Measurements from ENCODE around the gene SHROOM3.
"Not testable (repeated sequence)": the region's sequence is repeated elsewhere in the genome, so short reads cannot be mapped to it uniquely, and the experiment has no call there.

SHROOM3 gene

DNA sequence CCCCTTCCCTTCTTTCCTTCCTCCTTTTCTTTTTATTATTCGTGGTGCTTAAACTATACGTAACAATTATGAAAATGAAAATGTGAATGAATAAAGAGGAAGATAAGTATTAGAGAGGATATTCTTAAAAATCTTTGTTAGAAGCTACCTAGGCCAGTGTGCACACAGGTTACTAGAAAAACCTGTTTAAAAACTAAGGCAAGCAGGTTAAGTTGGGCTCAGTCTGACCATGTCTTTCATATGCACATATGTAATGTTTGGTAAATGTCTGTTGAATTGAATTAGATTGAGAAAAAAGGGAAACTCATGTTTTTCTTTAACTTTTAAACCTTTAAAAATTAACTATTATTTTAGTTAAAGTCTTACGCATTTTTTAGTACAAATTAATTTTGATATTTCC, 7.8 kb downstream of the SHROOM3 start:
- FAIRE-seq, result no peak
- no peak for DNase-seq (ENCODE audit: extremely low spot score, insufficient read length, low read depth)

DNA sequence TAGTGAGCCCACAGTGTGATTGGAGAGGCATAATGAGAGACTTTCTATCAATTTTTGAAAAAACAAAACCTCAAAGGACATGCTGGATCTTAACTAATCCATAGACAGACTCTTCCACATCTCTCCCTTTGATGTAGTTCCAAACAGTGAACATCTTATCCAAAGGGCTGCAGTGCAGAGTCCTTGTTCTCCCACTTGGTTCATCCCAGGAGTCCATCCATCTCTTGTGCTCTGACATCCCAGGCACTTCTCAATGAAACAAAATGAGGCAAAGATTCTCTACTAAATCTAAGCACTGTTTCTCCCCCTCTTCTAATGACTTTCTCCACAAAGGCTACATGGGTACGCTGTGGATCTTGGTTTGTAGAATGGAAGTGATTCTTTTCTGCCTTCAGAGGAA, 8.3 kb downstream of the SHROOM3 start:
- FAIRE-seq, result no peak
- DNase-seq (ENCODE audit: extremely low spot score, insufficient read length, low read depth), result no peak

DNA sequence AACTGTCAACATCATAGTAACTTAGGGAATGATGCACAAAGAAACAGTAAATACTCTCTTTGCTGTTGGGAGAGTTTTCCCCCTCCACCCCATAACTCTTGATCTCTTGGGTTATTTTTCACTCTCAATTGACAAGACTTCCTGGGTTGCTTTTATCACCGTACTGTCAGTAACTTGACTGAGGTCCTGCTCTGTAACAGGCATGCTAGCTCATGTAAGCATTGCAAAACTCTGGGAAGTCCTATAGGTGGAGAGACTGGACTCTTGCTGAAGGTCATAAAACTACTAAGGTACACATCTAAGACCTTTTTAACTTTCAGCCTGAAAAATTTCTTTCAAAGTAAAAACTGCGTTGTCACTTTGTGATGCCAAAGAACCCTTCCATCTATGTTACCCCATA, 10.9 kb downstream of the SHROOM3 start:
- DNase-seq (ENCODE audit: extremely low spot score, insufficient read length, low read depth), result no peak
- no peak for FAIRE-seq

DNA sequence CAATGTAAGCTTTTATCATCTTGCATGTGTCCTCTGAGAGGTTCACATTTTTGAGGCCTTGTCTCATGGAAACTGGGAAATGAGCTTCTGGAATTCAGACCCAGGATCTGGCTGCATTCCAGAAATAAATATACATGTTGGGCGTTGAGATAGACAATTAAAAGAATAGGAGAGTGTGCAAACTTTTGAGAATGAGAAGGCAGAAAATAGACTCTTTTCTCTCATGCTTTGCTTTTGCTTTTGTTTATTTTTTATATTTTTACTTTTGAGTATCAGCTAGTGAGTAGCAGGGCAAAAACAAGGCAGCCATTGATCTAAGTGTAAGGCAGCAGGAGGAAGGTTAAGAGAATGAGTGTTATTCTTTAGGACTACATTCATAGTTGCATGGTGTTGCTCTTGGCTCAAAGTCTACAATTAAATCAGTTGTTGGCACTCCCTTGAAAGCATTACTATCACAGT, 12.4 kb downstream of the SHROOM3 start:
- no peak for DNase-seq (ENCODE audit: extremely low spot score, insufficient read length, low read depth)
- FAIRE-seq, result no peak

DNA sequence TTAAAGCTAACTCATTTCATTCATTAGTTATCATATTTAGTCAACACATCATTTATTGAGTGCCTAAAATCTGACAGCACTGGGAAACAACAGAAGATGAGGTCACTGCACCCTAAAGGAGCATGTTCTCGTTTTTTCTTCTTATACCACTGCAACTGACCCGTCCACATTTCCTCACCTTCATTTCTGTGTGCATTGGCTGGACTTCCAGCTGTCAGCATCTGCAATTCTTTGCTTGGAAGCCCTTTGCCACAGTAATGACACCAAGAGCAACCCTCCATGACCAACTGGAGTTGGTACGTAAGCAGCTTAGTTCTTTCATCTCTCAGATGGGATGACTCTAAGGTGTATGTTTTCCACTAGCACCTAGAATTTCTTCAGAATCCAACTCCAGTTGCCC, 13.2 kb downstream of the SHROOM3 start:
- DNase-seq (ENCODE audit: extremely low spot score, insufficient read length, low read depth), result no peak
- no peak for FAIRE-seq

DNA sequence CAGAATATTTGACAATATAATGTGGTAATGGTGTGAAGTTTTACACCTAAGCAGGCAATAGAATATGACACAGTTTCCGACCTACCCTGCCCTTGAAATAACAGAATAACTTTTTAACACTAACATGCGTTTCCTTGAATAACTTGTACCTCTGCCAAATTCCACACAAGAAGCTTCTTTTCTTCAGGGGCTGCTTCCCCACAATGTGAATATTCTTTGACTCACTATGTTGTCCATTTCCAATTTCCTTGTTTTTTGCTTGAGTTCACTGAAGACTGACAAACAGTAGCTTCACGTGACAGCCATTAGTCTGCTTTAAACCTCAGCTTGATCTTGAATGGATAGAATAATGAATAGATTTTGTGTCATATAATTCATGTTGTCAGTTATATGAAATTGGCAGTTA, 14.3 kb downstream of the SHROOM3 start:
- no peak for FAIRE-seq

DNA sequence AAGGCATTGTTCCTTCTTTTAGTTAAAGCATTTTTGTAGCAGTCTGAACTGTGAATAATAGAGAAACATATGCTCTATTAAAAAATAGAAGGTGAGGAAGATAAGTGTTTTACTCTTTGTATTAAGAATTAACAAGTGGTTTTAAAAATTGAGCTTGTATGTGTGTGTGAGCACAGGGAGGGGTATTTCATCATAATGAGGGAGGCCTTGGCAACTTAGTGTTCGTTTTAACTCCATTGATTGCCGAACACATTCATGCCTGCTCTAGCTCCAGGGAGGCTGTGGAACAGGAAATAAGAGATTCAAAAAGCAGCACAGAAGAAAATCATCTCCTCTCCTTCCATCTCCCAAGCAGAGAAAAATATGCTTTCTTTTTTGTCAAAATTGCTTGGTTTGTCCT, 14.8 kb downstream of the SHROOM3 start:
- no peak for DNase-seq (ENCODE audit: extremely low spot score, insufficient read length, low read depth)
- no peak for FAIRE-seq

More for the DNA sequence above, 14.3 kb downstream of the SHROOM3 start:
- DNase-seq (ENCODE audit: extremely low spot score, insufficient read length, low read depth), result no peak

DNA sequence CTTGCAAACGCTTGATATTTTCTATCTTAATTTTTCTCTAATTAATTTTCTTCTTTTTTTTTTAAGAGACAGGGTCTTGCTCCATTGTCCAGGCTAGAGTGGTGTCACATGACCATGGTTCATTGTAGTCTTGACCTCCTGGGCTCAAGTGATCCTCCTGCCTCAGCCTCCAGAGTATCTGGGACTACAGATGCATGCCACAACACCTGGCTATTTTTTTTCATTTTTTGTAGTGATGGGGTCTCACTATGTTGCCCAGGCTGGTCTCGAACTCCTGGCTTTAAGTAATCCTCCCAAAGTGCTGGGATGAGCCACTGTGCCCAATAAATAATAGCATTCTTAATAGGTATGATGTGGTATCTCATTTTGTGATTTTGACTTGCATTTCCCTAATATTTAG, 18.2 kb downstream of the SHROOM3 start:
- no peak for FAIRE-seq

DNA sequence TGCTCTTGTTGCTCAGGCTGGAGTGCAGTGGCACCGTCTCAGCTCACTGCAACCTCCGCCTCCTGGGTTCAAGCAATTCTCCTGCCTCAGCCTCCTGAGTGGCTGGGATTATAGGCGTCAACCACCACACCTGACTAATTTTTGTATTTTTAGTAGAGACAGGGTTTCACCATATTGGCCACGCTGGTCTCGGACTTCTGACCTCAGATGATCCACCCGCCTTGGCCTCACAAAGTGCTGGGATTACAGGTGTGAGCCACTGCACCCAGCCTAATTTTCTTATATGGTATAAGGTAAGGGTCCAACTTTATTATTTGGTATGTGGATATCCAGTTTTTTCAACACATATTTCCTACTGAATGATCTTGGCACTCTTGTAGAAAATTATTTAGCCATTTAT, 19.0 kb downstream of the SHROOM3 start:
- not testable (repeated sequence) for FAIRE-seq; DNase-seq (ENCODE audit: extremely low spot score, insufficient read length, low read depth)

More for the DNA sequence above, 18.2 kb downstream of the SHROOM3 start:
- DNase-seq (ENCODE audit: extremely low spot score, insufficient read length, low read depth), result no peak

DNA sequence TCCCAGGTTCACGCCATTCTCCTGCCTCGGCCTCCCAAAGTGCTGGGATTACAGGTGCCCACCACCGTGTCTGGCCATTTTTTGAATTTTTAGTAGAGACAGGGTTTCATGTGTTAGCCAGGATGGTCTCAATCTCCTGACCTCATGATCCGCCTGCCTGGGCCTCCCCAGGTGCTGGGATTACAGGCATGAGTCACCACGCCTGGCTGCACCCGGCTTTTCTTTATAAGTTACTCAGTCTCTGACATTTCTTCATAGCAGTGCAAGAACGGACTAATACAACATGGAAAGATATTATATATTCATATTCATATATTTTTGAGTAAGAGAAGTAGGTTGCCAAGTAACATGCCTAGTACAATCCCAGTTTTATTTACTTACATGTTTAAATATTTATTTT, 22.9 kb downstream of the SHROOM3 start:
- no peak for FAIRE-seq
- DNase-seq (ENCODE audit: extremely low spot score, insufficient read length, low read depth), result no peak

DNA sequence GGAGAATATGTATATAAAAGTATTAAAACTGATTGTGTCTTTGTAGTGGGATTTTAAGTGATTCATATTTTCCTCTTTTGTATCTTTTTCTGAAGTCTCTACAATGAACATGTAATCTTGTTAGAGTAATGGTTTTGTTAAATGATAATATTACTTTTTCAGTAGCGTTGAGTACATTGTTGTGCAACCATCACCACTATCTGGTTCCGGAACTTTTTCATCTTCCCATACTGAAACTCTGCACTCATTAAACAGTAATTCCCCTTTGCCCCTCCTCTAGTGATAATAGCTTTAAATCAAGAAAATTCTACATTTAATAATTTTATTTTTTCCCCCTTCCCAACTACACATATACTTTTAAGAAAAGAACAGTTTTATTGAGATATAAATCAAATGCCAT, 23.3 kb downstream of the SHROOM3 start:
- no peak for DNase-seq (ENCODE audit: extremely low spot score, insufficient read length, low read depth)
- FAIRE-seq, result no peak

DNA sequence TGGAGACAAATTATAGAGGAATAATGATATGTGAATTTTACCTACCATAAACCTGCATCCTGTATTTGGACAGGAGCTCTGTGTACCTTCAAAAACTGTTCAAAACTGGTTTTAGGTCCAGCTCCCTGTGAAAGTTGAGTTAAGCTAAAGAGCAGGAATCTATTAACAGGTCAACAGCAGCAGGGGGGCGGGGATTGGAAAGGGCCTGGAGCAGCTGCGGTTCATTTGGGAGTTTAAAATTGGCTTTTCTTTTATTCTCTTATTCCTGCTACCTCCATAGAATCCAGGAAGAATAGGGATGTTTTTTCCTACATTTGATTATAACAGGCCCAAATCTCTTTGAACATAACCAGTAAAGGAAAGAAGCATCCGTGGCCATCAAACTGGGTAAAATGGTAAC, 23.8 kb downstream of the SHROOM3 start:
- DNase-seq (ENCODE audit: extremely low spot score, insufficient read length, low read depth) (no peak), FAIRE-seq (no peak)

DNA sequence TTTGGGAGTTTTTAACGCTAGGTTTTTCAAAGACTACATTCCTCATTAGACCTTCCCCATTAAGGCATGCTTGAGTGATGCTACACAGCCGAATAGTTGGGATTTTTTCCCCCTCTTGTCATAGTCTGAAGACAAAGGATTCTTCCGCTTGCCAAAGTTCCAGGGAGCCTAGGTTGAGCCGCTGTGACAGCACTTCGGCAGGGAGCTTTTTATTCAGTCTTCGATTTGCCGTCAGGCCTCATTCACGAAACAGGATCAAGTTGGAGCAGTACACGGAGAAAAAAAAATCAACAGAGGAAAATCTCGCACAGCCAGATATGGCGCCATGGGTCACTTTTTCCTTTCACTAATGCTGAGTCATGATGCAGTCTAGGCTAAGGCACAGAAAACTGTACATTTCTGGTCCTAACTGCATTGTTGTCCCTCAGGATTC, 24.3 kb downstream of the SHROOM3 start:
- DNase-seq (ENCODE audit: extremely low spot score, insufficient read length, low read depth) (no peak), FAIRE-seq (no peak)

DNA sequence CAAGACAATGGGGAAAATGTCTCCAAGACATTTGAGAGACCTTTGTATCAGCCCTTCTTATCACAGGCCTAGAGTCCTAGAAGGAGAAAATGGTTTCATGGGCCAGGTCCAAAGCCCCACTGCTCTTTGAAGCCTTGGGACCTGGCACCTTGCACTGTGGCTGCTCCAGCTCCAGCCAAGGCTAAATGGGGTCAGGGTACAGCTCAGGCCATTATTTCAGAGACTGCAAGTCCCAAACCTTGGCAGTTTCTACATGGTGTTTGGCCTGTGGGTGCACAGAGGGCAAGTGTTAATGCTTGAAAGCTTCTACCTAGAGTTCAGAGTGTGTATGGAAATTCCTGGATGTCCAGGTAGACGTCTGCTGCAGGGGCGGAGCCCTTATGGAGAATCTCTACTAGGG, 28.5 kb downstream of the SHROOM3 start:
- FAIRE-seq (no peak), DNase-seq (ENCODE audit: extremely low spot score, insufficient read length, low read depth) (no peak)

DNA sequence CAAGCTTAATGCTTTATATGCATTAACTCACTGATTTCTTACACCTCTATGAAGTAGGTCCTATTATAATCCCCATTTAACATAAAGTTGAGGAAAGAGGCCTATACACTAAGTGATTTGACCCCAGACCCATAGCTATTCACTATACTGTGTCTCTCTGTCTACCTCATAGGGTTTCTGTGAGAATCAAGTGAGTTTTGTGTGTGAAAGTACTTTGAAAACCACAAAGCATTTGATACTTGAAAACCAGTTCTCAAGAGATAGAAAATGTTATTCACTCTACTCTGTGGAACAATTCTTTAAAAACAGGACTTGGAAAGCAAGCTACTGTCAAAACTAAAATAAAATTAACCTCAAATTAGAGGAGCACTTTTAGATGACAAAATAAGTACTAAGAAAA, 35.0 kb downstream of the SHROOM3 start:
- FAIRE-seq, result no peak
- DNase-seq (ENCODE audit: extremely low spot score, insufficient read length, low read depth), result no peak

DNA sequence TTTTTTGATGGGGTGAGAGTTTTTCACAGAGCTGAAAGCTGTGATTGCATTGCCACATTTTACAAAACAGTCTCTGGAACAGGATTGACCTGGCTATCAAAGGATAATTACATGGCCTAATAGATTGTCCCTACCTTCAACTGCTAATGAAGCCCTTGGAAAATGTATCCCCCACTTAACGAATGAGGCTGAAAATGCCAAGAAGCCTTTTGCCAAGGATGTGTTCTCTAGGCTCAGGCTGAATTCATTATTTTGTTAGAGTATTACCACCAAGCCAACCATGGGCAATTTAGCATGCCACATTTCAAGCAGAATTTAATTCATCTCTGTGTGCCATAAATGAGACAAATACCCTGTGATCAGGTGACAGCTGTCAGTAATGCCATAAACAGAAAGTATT, 35.5 kb downstream of the SHROOM3 start:
- FAIRE-seq, result no peak
- DNase-seq (ENCODE audit: extremely low spot score, insufficient read length, low read depth), result no peak

DNA sequence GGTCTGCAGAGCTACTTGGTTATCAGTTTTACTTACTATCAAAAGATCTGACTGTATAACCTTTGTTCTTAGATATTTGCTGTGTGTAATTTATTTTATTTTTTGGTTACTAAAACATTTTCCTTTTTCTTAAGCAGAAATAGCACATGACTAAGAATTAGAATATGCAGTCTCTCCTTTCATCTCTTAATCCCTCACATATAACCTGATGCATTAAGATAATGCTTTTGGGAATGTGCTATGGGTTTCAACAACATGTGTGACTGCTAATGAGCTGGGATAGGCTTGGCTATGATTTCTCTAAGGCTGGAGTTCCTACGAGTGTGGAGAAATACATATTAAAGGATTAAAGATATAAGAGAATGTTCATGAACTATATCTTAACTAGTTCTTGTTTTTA, 41.5 kb downstream of the SHROOM3 start:
- DNase-seq (ENCODE audit: extremely low spot score, insufficient read length, low read depth), result no peak
- FAIRE-seq, result no peak

DNA sequence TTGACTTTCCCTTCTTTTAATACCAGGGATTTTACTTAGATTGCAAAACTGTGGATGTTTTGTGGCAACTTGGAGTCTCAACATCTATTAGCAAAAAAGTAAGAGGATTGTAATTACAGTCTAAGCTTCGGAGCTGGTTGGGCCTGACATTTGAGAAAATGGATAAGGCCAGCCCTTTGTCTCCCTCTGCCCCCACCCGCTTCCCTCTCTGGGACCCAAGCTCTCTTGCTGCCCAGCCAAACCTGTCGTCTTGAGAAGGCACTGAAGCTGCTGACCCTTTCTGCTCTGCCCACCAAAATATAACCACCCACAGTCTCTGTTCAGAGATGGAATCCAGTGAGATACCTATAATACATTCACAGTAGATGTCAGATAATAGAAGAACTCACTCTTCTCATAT, 49.6 kb downstream of the SHROOM3 start:
- DNase-seq (ENCODE audit: extremely low spot score, insufficient read length, low read depth) (no peak), FAIRE-seq (no peak)

DNA sequence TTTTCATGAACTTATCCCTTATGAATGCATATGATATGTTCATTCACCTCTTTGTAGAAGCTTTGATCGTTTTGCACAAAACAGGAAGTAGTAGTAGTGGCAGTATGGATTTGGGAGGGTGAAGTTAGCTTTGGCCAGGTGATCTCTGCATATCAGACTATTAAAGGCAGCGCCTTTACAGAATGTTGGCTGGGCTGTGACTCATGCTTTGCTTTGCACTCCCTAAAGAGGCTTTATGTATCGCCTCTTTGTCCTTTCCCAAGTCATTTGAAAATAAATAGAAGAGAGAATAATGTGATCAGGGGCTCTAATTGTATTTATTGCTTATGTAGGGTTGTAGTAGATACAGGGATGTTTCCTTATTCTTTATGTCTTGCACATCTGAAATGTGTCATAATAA, 50.4 kb downstream of the SHROOM3 start:
- no peak for FAIRE-seq
- no peak for DNase-seq (ENCODE audit: extremely low spot score, insufficient read length, low read depth)

DNA sequence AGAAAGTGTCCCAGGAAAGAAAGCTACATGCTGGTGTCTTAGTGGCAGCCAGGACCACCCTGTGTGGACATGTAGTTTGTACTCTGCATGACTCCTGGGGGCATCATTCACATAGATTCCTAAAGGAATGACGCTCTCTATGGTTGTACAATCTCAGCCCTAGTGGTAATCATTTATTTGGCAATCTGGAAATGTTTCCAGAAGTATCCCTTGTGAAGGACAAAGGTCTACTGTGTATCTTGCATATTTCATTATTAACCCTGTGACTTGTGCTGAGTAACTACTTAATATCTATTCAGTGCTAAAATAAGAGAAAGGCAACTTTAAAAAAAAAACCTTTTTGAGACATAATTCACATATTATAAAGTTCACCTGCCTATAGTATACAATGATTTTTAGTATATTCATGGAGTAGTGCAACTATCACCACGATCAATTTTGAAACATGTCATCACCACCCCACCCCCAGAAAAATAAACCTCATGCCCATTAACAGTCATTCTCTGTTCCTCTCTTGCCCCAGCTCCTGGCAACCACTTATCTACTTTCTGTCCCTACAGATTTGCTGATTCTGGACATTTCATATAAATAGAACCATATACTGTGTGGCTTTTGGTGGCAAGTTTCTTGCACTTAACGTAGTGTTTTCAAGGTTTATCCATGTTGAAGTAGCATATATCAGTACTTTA, 51.7 kb downstream of the SHROOM3 start:
- DNase-seq (ENCODE audit: extremely low spot score, insufficient read length, low read depth) (no peak), FAIRE-seq (no peak)

DNA sequence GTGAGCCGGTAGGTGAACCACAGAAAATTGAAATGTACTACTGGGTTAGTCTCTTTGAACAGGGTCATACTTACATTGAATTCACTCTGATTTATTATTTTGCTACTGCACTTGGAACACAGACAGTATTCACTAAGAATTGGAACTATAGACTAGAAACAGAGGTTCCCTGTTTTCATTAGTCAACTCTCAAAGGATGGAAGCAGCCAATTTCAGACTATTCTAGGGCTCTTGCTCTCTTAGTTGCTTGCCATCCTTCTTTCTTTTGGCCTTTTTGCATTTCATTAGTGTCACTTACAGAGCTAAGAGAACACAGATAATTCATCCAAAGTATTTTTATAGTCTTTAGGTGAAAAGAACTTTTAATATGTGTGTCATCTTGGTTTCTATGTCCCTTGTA, 52.6 kb downstream of the SHROOM3 start:
- DNase-seq (ENCODE audit: extremely low spot score, insufficient read length, low read depth), result no peak
- FAIRE-seq, result no peak

DNA sequence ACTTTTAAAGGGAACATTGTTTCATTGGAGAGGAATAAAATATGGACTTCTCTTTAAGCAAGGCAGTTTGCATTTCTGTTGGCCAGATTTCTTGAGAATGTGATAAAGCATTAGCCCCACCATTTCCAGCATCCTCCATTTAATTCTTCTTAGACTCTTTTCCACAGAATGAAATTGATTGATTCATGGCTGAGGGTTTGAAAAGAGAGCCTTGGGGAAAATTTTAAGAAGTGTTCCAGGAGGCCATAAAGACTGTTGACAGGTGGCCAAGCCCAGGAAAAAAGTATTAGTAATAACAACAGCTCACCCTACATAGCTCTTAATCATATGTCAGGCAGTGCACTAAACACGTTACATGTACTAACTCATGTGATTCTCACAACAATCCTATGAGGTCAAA, 53.4 kb downstream of the SHROOM3 start:
- no peak for FAIRE-seq
- DNase-seq (ENCODE audit: extremely low spot score, insufficient read length, low read depth), result no peak

Data from GM18507 (cell line).